Stimulated activated CD4-positive, alpha-beta T cell treated with anti-CD3 and anti-CD28 coated beads, Interleukin-1b, Interleukin-23, amount 100 ng/mL, for 24 hours (primary cell): Measurements from ENCODE around the gene BBC3.

Experiments
- DNase-seq, 4 experiments: peaks; one replicate each; pipeline ENCODE4 v3.0.0-alpha.2; 2020; ENCODE audit warnings: low read depth in 4 of 4, low spot score in 1 of 4

The BBC3 gene

DNA sequence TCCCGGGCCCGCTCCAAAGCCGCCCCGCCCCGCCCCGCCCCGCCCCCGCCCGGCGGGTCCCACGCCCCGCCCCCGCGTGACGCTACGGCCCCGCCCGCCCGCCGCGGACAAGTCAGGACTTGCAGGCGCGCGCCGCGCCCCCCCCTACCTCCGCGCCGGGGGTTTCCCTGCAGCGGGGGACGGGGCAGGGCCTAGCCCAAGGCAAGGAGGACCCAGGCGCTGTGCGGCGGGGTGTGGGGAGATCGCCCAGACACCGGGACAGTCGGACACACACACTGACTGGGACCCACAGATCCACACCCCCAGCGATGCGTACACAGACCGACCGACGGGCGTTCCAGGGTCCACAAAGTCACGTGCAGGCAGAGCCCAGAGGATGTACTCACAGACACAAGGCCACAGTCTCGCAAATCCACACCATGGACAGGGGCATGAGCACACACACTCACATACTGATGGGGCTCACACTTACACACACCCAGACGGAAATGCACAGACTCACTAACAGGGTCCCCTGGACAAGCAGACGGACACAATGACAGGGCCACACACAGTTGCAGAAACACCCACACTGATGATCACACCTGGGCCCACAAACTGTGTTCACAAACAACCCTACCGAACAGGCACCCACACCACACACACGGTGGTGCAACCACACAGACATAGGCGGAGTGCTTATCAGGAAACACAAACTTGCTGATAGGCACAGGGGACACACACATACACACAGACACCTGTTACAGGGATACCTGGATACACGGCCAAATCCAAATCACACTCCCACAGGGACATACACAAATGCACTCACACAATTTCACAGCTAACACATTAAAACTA lies 436 bp upstream of the BBC3 start:
- DNase-seq, result peak in 3 of 4 experiments; percentile 73 to 85 (median 81)

DNA sequence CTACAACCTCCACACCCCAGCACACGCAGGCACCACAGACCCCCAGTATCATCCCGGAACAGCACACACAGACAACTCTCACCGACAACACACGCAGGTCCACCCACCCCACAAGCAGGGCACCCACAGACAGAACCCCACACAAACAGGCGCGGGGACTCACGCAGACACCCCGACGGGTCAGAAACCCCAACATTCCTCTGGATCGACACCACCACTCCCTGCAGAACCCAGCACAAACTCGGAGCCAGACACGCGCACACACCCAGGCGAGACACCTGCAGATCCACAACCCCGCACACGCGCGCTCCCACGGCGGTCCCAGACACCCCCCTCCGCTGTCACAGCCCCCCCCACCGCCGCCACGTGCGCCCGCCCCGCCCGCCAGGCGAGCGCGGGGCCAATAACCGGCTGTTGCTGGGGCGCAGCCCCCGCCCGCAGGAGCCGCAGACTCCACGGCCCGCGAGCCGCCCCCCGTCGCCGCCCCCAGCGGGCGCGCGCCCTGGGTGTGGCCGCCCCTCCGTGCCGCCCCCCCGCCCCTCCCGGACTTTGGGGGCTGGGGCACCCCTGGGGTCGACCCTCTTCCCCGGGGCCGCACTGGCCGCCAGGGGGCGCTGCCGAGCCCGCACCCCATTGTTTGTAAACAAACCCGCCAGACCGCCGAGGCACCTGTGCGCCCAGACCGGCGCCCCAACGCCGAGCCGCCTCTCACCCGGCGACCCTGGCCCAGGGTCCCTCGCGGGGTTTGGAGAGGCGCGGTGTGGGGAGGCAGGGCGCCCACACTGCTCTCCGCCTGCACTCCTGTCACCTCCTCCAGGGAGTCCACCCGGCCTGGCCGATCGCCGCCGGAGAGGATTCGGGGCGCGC lies 712 bp downstream of the BBC3 start:
- DNase-seq, result peak in 3 of 4 experiments; percentile 60 to 69 (median 61)

DNA sequence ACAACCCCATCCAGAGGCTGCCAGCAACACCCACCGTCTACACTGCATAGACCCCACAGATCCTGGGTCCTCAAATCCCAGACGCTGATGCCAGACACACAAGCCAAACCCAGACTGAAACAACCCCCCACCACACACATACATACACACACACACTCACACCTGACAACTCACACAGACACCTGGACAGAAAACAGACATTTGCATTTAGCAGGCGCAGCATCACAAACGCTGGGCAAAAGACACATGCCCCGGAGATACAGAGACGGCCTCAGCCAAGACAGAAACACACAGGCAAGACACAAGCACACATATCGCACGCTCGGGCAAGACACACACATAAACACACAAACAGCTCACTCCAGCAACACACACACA lies 1.3 kb downstream of the BBC3 start:
- no peak for DNase-seq

DNA sequence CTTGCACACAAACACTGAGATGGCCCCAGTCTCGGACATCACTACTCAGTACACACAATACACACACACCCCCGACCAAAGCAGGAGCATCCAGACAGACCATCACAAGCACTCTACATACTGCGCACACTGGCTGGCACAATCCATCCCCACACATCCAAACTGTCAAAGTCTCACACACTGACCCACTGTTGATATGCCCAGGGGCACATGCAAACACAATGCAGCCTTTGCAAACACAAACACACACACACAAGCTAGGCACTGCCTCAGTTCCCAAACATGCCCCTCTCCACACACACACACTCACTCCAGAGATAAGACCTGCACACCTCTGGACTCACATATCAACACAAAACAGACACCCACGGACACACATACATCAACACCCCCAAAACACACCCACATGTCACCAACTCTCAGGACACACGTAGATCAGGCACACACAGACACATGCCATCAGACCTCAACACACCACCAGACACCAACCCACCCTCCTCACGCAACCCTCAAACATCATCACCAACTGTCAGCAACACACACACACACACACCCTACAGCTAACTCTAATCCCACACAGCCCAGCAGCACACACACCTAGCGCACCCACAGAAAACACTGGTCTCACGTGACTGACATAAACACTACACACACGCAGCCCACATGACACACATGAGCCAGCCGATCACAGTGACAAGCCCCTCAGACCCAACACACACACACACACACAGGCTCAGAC lies 1.9 kb downstream of the BBC3 start:
- DNase-seq, result no peak

DNA sequence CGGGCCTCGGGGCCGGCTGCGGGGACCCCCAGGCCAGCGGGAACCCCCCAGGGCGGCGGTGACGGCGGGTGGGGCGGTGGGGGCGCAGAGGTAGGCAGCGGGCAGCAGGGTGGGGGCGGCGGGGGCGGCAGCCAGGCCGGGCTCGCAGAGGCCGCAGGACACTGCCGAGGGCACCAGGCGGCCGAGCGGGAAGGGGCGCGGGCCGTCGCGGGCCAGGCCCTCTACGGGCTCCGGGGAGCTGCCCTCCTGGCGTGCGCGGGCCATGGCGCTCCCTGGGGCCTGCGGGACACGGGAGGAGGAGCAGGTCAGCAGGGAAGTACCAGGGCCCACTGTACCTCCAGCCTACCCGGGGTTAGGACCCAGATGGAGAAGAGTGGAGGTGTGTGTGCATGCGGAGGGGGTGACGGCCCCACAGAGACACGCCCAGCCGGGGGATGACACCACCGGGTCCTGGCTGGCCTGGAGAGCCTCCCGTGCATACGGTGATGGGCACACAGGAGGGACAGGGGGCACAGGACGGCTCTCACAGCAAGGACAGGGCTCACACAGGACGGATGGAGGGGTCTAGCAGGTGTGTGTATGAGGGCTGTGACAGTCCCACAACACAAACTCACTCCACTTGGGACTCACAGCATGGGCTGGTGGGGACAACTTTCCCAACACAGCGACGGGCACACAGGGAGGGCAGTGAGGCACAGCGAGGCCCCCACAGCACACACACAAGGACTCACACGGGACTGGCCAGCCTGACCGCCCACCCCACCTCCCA lies 2.6 kb downstream of the BBC3 start:
- no peak for DNase-seq

DNA sequence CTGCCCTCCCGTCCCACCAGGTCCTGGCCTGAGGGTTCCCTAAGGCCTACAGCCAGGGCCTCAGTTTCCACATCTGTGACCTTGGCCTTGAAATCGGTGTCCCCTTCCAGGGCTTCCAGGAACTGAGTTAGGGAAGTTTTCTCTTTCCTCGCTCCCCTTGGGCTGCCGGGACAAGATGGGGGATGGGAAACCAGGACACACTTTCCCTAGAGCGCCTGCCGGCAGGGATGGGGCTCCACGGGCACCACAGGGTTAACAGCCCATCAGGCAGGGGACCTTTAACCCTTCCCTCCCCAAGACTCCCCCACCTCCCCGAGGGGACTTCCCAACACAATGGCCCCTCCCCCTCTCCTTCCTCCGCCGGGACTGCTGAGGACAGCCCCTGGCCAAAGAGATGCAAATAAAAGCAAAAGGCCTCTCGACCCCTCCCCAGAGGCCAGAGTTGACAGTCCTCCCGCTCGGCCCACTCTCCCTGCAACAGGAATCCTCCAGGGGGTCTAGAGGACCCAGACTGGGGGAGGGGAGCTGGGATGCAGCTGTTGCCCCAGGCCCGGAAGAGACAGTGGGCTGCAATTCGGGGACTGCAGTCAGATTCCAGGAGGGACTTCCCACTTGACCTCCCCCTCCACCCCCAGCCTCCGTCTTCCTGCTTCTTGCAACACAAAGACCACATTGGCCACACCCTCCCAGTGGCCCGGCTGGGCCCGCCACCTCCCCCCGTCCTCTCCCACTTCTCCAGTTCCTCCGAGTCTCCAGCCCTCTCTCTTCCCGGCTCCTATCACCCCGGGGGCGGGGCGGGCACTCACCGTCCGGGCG lies 3.4 kb downstream of the BBC3 start:
- DNase-seq, result no peak

DNA sequence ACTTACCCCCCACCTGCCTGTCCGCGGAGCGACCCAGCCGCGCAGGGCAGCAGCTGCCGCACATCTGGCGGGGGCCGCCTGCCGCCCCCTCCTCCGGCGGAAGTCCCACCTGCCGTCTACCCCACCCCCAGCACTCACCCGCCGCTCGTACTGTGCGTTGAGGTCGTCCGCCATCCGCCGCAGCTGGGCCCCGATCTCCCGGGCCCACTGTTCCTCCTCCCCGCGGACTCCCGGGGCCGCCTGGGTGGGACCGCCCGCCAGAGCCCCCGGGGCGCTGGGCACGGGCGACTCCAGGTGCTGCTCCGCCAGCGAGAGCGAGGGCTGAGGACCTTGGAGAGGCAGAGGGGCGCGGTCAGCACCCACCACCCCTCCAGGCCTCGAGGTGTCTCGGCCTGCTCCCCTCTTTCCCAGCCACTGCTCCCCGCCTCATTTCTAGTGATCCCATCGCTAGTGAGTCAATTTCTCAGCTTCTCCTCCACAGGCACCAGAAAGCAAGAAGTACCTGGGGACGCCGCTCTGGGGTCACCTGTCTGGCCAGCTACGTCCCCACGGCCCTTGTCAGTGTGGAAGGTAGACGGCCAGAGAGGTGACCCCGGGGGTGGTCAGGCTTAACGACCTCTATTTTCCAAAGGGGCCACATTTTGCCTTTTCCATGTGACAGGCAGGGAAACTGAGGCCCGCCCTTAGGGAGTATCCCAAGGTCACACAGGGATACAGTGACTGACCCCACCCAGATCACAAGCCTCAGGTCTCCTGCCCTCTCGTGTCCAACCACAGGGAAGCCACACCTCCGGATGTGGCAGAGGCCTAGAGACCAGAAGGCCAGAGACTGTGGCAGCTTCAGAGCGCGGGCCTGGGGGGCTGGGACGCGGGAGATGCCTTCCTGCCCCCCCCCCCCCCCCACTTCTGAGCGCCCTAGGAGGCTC lies 4.3 kb downstream of the BBC3 start:
- no peak for DNase-seq

DNA sequence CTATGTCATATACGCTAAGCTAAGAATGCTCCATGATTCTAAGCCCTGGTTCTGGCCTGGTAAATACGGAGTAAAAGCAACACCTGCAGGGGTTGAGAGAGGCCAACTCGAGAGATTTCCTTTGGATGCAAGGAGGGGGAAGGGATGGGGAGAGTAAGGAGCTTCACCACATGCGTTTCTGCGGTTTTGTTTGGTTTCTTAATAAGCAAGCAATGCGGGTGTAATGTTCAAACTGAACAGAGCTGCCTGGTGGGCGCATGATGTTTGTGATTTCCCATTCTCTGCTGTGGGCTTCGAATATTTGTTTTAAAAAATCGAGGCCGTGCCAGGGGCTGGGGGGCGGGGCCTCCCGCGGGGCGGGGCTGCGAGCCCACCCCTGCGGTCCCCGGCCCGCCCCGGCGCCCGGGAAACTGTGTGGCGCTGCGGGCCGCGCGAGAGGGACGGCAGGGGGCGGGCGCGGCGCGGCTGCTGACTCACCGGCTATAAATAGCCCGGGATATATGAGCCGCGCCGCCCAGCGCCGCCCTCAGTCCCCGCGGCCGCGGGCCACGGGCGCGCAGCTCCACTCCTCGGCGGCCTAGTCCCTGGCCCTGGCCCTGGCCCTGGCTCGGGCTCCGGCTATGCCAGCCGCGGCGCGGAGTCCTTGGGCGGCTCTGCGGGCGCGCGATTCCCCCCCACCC lies 5.1 kb downstream of the BBC3 start:
- peak in 3 of 4 experiments; percentile 69 to 75 (median 71) for DNase-seq

DNA sequence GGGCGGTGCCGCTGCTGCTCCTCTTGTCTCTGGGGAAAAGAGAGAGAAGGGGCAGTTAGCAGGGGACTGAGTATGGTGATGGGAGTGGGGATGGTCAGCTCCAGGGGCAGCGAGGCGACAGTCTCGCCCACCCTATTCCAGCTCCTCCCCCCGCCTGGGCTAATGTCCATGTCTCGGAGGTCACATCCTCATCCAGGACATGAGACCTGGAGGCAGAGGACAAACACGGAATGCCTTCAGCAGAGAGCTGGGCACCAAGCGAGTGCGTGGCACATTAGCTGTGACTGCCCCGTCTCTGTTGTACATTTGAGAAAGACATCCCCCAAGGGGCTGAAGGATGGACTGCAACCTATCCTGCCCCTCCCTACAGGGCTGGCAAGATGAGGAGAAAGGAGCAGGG lies 9.1 kb downstream of the BBC3 start:
- DNase-seq, result no peak

DNA sequence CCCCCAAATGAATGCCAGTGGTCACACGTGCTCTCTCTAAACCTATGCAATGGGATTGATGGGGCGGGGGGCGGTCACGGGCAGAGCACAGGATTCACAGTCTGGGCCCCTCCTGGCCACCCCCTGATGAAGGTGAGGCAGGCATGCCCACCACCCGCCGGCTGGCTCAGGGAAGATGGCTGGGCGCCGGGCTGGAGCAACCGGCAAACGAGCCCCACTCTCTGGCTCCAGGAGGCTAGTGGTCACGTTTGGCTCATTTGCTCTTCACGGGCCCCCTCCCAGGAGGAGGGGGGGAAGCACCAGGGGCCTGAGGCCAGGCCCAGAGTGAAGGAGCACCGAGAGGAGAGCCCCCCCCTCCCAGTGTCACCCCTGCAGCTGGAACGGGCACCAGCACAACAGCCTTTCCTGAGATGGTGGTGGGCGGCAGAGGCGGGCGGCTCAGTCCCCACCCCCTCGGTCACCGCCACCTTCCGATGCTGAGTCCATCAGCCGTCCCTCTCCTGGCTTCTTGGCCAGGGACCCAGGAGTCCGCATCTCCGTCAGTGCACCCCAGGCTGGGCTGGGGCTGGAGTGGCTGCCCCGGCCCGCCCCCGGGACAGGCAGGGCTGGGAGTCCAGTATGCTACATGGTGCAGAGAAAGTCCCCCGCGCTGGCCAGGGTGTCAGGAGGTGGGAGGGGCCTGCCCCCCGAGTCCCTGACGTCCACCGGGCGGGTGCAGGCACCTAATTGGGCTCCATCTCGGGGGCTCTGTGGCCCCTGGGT lies 9.7 kb downstream of the BBC3 start:
- DNase-seq, result no peak

DNA sequence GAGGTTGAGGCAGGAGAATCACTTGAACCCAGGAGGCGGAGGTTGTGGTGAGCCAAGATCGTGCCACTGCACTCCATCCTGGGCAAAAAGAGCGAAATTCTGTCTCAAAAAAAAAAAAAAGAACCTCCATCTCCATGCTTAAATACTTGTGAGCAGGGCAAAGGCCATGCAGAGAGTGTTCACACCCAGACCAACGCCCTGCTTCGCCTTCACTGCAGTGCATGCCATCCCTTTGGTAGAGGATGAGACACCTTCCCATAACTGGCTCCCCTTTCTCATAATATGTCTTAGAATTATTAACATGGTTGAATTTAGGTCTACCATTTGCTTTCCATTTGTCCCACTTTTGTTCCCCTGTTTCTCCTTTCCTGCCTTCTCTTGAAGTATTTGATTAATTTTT lies 15.4 kb downstream of the BBC3 start:
- no peak for DNase-seq

DNA sequence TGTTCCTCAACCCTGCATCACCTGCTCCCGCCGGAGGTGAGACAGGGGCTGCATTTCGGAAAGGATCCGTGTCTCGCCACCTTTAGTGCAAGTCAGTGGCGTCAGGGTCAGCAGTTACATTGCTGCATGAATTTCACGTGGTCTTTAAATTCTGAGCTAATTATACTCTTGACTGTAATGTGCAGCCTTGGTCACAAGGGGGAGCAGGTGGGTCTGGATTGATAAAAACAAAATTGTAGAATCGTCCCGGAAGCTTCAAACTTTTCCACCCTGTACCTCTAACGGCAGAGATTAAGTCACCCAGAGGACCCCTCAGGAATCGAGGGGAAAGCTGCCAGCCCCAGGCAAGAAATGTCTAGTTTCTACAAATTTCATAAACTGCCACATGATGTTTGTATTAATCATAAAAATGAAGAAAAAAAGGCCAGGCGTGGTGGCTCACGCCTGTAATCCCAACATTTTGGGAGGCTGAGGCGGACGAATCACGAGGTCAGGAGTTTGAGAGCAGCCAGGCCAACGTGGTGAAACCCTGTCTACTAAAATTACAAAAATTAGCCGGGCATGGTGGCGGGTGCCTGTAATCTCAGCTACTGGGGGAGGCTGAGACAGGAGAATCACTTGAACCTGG lies 20.2 kb downstream of the BBC3 start:
- DNase-seq, result peak in 3 of 4 experiments; percentile 67 to 68 (median 68)

DNA sequence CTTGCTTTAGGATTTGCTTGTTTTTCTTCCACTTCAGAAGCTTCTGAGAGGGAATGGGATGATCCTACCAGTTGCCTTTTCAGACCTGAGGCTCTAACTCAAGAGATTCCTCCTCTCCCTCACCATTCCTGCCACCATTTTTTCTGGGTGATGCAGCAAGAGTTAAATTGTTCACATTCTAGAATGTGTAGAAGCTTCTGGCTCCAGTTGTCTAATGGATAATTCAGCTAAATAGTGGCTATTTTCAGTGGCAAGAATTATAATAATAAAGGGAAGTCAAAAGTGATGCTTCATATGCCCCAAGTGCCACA lies 20.9 kb downstream of the BBC3 start:
- no peak for DNase-seq

DNA sequence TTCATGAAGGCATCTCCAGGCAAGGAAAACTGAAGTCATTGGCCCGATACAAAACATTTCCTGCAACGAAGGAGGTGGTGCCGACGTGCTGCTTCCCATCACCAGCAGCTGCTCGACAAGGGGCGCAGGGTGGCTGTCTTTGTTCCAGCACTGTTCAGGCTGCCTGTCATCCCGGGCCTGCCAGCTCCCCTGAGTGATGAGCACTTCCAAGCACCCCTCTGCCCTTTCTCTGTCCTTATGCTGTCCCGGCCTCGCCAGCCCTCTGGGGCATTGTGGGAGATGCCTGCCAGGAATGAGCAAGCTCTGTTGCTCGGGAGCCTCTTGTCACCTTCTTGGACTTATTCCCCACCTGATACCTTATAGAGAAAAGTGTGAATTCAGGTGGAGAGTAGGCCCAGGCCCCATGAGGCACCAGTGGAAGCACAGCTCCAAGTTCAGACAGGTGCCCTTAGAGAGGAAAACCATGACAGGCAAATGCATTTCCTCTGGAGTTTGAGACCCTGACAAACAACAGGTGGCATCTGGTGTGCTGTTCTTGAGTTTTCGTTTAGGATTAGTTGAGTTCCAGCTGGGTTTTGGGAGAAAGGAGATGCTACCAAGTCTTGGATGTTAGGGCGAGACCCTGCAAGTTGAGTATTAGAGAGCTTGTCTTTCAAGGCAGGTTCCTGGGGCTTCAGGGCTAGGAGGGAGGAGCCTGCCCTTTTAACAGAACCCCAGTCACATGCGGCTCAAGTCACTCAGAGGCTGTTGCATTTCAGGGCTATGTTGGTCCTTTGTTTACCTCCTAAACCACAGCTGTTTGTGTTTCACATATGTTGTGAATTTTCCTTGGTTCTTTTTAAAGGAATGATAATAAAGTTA lies 21.4 kb downstream of the BBC3 start:
- DNase-seq, result no peak

DNA sequence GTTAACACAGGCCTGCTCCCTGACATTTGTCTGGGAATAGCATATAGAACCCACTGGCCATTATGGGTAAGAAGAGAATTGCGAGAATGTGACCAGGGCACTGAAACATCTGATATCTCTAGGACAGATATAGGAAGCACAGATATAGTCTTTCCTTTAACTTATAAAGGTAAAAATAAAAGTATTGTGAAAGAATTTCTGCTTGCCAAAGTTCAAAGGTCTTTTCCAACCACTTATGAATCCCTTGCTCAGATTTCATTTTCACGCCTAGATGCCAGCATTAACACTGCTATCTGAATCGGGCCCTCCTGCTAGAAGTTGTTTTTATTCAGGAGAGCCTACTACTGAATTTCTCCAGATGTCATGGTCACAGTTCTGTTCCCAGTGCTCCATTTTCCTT lies 27.7 kb downstream of the BBC3 start:
- DNase-seq, result no peak

DNA sequence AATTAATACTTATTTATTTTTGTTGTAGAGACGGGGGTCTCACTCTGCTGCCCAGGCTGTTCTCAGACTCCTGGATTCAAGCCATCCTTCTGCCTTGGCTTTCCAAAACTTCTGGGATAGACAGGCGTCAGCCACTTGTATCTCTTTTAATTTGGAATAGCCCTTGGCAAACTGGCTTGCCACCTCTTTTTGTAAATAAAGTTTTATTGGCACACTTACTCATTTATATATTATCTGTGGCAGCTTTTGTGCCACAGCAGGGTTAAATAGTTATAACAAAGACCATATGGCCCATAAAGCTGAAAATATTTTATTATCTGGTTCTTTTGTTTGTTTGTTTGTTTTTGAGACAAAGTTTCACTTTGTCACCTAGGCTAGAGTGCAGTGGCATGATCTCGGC lies 30.5 kb downstream of the BBC3 start:
- no peak for DNase-seq
